IMR-90 (cell line): ENCODE results near the gene TOMM7. TPM values are rescaled to one million over a fixed set of nuclear protein-coding genes. Genes with fewer than 3 reads are reported as not detected.

Source experiments
- ATAC-seq: fragments of 200-7000 bp; cut with Tn5 transposase; 2 replicates; pipeline ENCODE4 v1.9.1; 2020; ENCODE audit warnings: low read depth, mild to moderate bottlenecking, moderate library complexity
- BruUV-seq: library from RNA; stranded (reverse); fragments of 400-500 nt; replicated peaks from 2 replicates; lab custom pipeline; 2021; lab: Mats Ljungman, UMichigan
- CTCF ChIA-PET: fragments of 300-600 bp; formaldehyde crosslinking; extraction: SDS; loops from one replicate; lab custom pipeline; 2021; ENCODE audit warnings: antibody characterized with exemption; lab: Yijun Ruan, JAX
- POLR2A ChIA-PET: fragments of 300-600 bp; sonication (Branson Sonifier 250); formaldehyde crosslinking; loops from one replicate; lab custom pipeline; 2022; ENCODE audit warnings: antibody characterized with exemption; ENCODE audit not compliant: unreplicated experiment; lab: Charles Lee
- DNase-seq: peaks from one replicate; pipeline ENCODE4 v3.0.0; 2013
- H2AFZ ChIP-seq: replicated peaks from 2 replicates; pipeline ENCODE3; 2013; ENCODE audit warnings: low read length, mild to moderate bottlenecking; ENCODE audit not compliant: poor library complexity
- H2AK5ac ChIP-seq: 2 replicates; pipeline ENCODE4 v1.6.1; 2013; ENCODE audit warnings: low read depth, low read length, inconsistent platforms
- H2AK9ac ChIP-seq: replicated peaks from 2 replicates; pipeline ENCODE3; 2013; ENCODE audit warnings: mild to moderate bottlenecking, low read depth, low read length, moderate library complexity; ENCODE audit not compliant: poor library complexity
- H2BK120ac ChIP-seq: 2 replicates; pipeline ENCODE4 v1.6.1; 2013; ENCODE audit warnings: low read depth, low read length, inconsistent platforms
- H2BK15ac ChIP-seq: 3 replicates; pipeline ENCODE4 v1.6.1; 2013; ENCODE audit warnings: low read depth, low read length, inconsistent platforms
- H2BK20ac ChIP-seq: 2 replicates; pipeline ENCODE4 v1.6.1; 2013; ENCODE audit warnings: low read depth, mild to moderate bottlenecking, inconsistent platforms, low read length, moderate library complexity
- H2BK5ac ChIP-seq: 2 replicates; pipeline ENCODE4 v1.6.1; 2013; ENCODE audit warnings: mild to moderate bottlenecking, low read depth, low read length, inconsistent platforms; ENCODE audit not compliant: poor library complexity, severe bottlenecking
- H3K14ac ChIP-seq: replicated peaks from 2 replicates; pipeline ENCODE4 v1.6.1; 2013; ENCODE audit warnings: low read depth, low read length, inconsistent platforms
- H3K18ac ChIP-seq: 2 replicates; pipeline ENCODE4 v1.6.1; 2013; ENCODE audit warnings: low read depth, low read length, control low read depth
- H3K23ac ChIP-seq: 2 replicates; pipeline ENCODE4 v1.6.1; 2013; ENCODE audit warnings: low read depth, low read length, inconsistent platforms
- H3K27ac ChIP-seq: 2 replicates; pipeline ENCODE4 v1.5.1; 2013; ENCODE audit warnings: mild to moderate bottlenecking, control low read depth, low read length; ENCODE audit not compliant: insufficient read depth
- H3K27me3 ChIP-seq: 2 replicates; pipeline ENCODE4 v1.6.1; 2013; ENCODE audit warnings: low read length; ENCODE audit not compliant: control insufficient read depth, insufficient read depth
- H3K36me3 ChIP-seq: 2 replicates; pipeline ENCODE4 v1.6.1; 2013; ENCODE audit warnings: low read length, mixed read lengths; ENCODE audit not compliant: control insufficient read depth, insufficient read depth
- H3K4ac ChIP-seq: 2 replicates; pipeline ENCODE4 v1.6.1; 2013; ENCODE audit warnings: low read depth, low read length, inconsistent platforms
- H3K4me1 ChIP-seq: 2 replicates; pipeline ENCODE4 v1.6.1; 2013; ENCODE audit warnings: low read length, mixed read lengths; ENCODE audit not compliant: control insufficient read depth, insufficient read depth
- H3K4me2 ChIP-seq: 2 replicates; pipeline ENCODE4 v1.6.1; 2013; ENCODE audit warnings: low read depth, mild to moderate bottlenecking, control low read depth, low read length, moderate library complexity
- H3K4me3 ChIP-seq: 2 replicates; pipeline ENCODE4 v1.5.1; 2013; ENCODE audit warnings: low read depth, mild to moderate bottlenecking, control low read depth, low read length, moderate library complexity; ENCODE audit not compliant: insufficient read depth
- H3K56ac ChIP-seq: 2 replicates; pipeline ENCODE4 v1.6.1; 2013; ENCODE audit warnings: low read length, inconsistent platforms; ENCODE audit not compliant: insufficient read depth; ENCODE audit errors: extremely low read depth
- H3K79me1 ChIP-seq, 2 experiments: 2 replicates each; pipeline ENCODE4 v1.6.1; 2013; ENCODE audit warnings: low read length in 2 of 2, inconsistent platforms in 1 of 2, low read depth in 1 of 2
- H3K9ac ChIP-seq: 2 replicates; pipeline ENCODE4 v1.6.1; 2013; ENCODE audit warnings: low read depth, low read length, control low read depth
- H3K9me1 ChIP-seq: 2 replicates; pipeline ENCODE4 v1.6.1; 2013; ENCODE audit warnings: low read length, inconsistent platforms; ENCODE audit not compliant: insufficient read depth
- H3K9me3 ChIP-seq: 2 replicates; pipeline ENCODE4 v1.6.1; 2013; ENCODE audit warnings: low read length; ENCODE audit not compliant: control insufficient read depth, insufficient read depth
- H4K20me1 ChIP-seq: 2 replicates; pipeline ENCODE4 v1.6.1; 2013; ENCODE audit warnings: low read length, inconsistent platforms; ENCODE audit not compliant: insufficient read depth
- H4K5ac ChIP-seq: 2 replicates; pipeline ENCODE4 v1.6.1; 2013; ENCODE audit warnings: mild to moderate bottlenecking, low read depth, low read length, control low read depth
- H4K8ac ChIP-seq, 2 experiments: 2 replicates each; pipeline ENCODE4 v1.6.1; 2013; ENCODE audit warnings: low read depth in 2 of 2, low read length in 2 of 2, control low read depth in 1 of 2, inconsistent platforms in 1 of 2
- H4K91ac ChIP-seq: 2 replicates; pipeline ENCODE4 v1.6.1; 2013; ENCODE audit warnings: low read depth, low read length, inconsistent platforms; ENCODE audit not compliant: insufficient read depth
- BHLHE40 ChIP-seq: fragments of 150-350 bp; IDR thresholded peaks from 2 replicates; pipeline ENCODE4 v1.6.1; 2016; ENCODE audit warnings: mild to moderate bottlenecking, low read depth, low read length
- MAFK ChIP-seq: IDR thresholded peaks from 2 replicates; pipeline ENCODE4 v1.6.1; 2012; ENCODE audit warnings: low read depth, low read length, improper control_type of control experiment
- WGBS, 2 experiments: methylation state at CpG; one replicate each; pipeline versions ENCODE4 v1.1.5 to v1.1.7; 2013; ENCODE audit warnings: missing lambda C conversion rate in 2 of 2; ENCODE audit not compliant: insufficient read length in 1 of 2; ENCODE audit errors: extremely low coverage in 2 of 2; 5-methylcytosine and 5-hydroxymethylcytosine counted together
- dilution Hi-C: fragments of 300-500 bp; cut with HindIII; formaldehyde crosslinking; loops from one replicate; pipeline ENCODE4 v1.14.3; 2018; ENCODE audit warnings: low sequenced_read_pairs; ENCODE audit not compliant: unreplicated experiment
- in situ Hi-C: fragments of 300-500 bp; cut with MboI; formaldehyde crosslinking; loops from 3 replicates; pipeline ENCODE4 v1.14.3; 2019; ENCODE audit warnings: low sequenced_read_pairs, inconsistent platforms, mixed read lengths
- intact Hi-C: fragments of 100-400 bp; cut with micrococcal nuclease; formaldehyde crosslinking; loops from 2 replicates; pipeline ENCODE4 v1.10.0; 2022
- polyA plus RNA-seq, 3 experiments: library from polyadenylated mRNA; depleted of rRNA; stranded (reverse); fragments of >200 nt; gene quantifications; 2 replicates each; pipeline ENCODE4 v1.2.3, GENCODE V29; 2012; ENCODE audit warnings: low replicate concordance in 1 of 3
- total RNA-seq: library from RNA; depleted of rRNA; stranded (reverse); fragments of >200 nt; gene quantifications from 2 replicates; pipeline ENCODE4 v1.2.3, GENCODE V29; 2012

TOMM7 gene
- total and polyA plus RNA-seq, 2 of the 4 experiments (the other 2 are of a cell fraction): 67.2 to 727 TPM

DNA sequence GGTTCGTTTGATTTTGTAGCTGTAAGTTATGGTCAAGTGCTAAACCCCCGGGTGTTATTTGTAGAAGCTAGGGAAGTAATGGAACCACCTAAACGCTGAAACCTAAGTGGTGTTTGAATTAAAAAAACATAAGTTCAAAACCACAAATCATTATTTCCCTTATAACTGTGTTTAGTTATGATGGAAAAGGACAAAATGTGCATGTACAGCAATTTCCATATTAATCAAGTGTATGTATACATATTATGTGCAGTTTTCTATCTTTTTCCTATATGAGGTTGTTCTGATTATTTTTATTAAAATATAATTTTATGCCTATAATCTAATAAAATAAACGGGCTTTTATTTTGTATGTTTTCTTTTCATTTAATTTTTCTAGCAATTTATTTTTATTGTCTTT, 49.8 kb downstream of the TOMM7 start:
- no peaks in the 10 kb centered on the region for H3K79me1 ChIP-seq
- H3K14ac ChIP-seq: no peak overlapping the region
- dilution Hi-C loops: no loop called here
- in situ Hi-C loops: no loop called here
- H4K20me1 ChIP-seq: no peaks in the 10 kb centered on the region
- intact Hi-C loops: no loop called here
- no peaks in the 10 kb centered on the region; the same call in 1 of the 2 replicates for H3K9me1 ChIP-seq
- H2BK5ac ChIP-seq: no peak overlapping the region
- no peak overlapping the region for H4K91ac ChIP-seq
- H3K4me2 ChIP-seq: no peak overlapping the region
- H4K5ac ChIP-seq: no peak overlapping the region
- no peak overlapping the region for H3K56ac ChIP-seq
- H3K9me3 ChIP-seq: no peaks in the 10 kb centered on the region
- WGBS, 2 experiments: no CpG with 5 or more reads among the region's 4 CpGs
- no peak overlapping the region for H3K9ac ChIP-seq
- H3K4ac ChIP-seq: no peak overlapping the region
- no peak for ATAC-seq
- H3K27ac ChIP-seq: no peak overlapping the region
- CTCF ChIA-PET: interaction anchor here (1.5 kb wide), 1 partner anchor 10 kb away, joined by 7 read pairs; no protein-coding TSS in a partner anchor
- no peak overlapping the region for H4K8ac ChIP-seq
- no peak for DNase-seq
- no peak overlapping the region for H2AK5ac ChIP-seq
- H3K4me3 ChIP-seq: no peak overlapping the region
- H2AK9ac ChIP-seq: no peak overlapping the region
- TF ChIP-seq BHLHE40 (no peak), MAFK (0 out of 2 replicates have a peak, but pooled peaks have one; percentile 4)
- POLR2A ChIA-PET: no interaction called here
- BruUV-seq: no TSS peak
- H3K36me3 ChIP-seq: no peaks in the 10 kb centered on the region
- H3K23ac ChIP-seq: no peak overlapping the region
- H2BK20ac ChIP-seq: no peak overlapping the region
- H3K27me3 ChIP-seq: no peaks in the 10 kb centered on the region
- H2BK120ac ChIP-seq: no peak overlapping the region
- H3K4me1 ChIP-seq: no peaks in the 10 kb centered on the region
- H2BK15ac ChIP-seq: no peak overlapping the region
- H2AFZ ChIP-seq: no peak overlapping the region
- no peak overlapping the region for H3K18ac ChIP-seq
